B cell (primary cell): ENCODE results near the gene PHKA2.

Source experiments
- CTCF ChIP-seq: fragments of 200-600 bp; IDR thresholded peaks from one replicate; pipeline ENCODE4 v1.8.0; 2022; ENCODE audit warnings: antibody characterized with exemption, mild to moderate bottlenecking
- EZH2 ChIP-seq: IDR thresholded peaks from 2 replicates; pipeline ENCODE4 v1.6.1; 2012; ENCODE audit warnings: borderline replicate concordance, low read depth, mild to moderate bottlenecking, moderate library complexity, low read length; ENCODE audit not compliant: insufficient read depth, poor library complexity, severe bottlenecking

DNA sequence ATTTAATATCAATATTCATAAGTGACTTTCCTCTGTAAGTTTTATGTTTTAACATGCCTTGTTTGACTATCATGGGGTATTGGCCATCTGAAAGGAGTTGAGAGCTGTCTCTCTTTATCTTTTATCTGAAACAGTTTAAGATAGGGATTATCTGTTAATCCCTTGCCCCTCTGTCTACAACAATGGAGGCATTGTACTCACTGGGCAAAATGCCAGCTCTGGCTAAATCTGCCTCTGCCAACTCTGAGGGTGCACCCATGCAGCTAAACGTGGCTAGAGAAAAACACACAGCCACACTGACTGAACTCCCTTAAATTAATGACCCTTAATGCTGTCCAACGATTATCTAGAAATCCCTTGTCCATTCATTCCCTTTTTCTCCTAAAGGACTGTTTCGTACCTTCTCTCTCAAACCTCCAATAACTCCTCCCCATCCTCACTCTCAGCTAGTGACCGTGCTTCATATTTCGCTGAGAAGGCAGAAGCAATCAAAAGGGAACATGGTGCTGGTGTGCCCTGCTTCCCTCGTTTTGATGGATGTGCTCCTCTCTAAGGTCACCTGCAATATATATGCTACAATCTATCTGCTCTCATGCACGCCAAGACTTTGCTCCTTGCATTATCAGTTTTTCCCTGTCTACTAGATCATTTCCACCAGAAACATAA is 10.3 kb downstream of the PHKA2 start:
- TF ChIP-seq CTCF (no peak), EZH2 (no peak)
